Activated gamma-delta T cell (primary cell): ENCODE results near the gene RGR.

Source experiments
- DNase-seq: peaks from one replicate; lab custom pipeline; 2025; lab: John Stamatoyannopoulos, UW

The RGR gene

GRCh38 chr10:84221916-84222315 is 22.9 kb upstream of the RGR start:
- DNase-seq: no peak

GRCh38 chr10:84224411-84225028 is 20.3 kb upstream of the RGR start:
- no peak for DNase-seq

- DNase-seq: no peak
These were observed 19.3 kb upstream of the RGR start, which contains the start of gene LRIT2 for GRCh38 chr10:84225427-84226173. Gene LRIT2 (minus strand): TSS chr10:84225544. CDS start chr10:84225520, 24 bp downstream.

- no peak for DNase-seq
These were observed 18.2 kb upstream of the RGR start for GRCh38 chr10:84226616-84227015.

GRCh38 chr10:84227810-84228209 is 17.0 kb upstream of the RGR start:
- no peak for DNase-seq

- DNase-seq: no peak
These were observed 14.5 kb upstream of the RGR start for GRCh38 chr10:84230359-84230758.

GRCh38 chr10:84232376-84232775 is 12.5 kb upstream of the RGR start:
- no peak for DNase-seq

GRCh38 chr10:84233940-84234339 is 10.9 kb upstream of the RGR start:
- DNase-seq: no peak

- DNase-seq: no peak
These were observed 10.4 kb upstream of the RGR start for GRCh38 chr10:84234479-84234878.

- DNase-seq: no peak
These were observed 9.8 kb upstream of the RGR start for GRCh38 chr10:84235096-84235495.

- DNase-seq: no peak
These were observed 8.1 kb upstream of the RGR start for GRCh38 chr10:84236807-84237198.

- DNase-seq: no peak
These were observed 7.4 kb upstream of the RGR start for GRCh38 chr10:84237199-84238051.

- DNase-seq: no peak
These were observed 5.9 kb upstream of the RGR start for GRCh38 chr10:84238909-84239308.

- no peak for DNase-seq
These were observed 3.6 kb upstream of the RGR start, which contains the start of gene LRIT1 for GRCh38 chr10:84241185-84241790. Gene LRIT1 (minus strand): TSS chr10:84241546. CDS start chr10:84241439, 107 bp downstream.

- no peak for DNase-seq
These were observed 1.1 kb upstream of the RGR start for GRCh38 chr10:84243759-84244158.

GRCh38 chr10:84247496-84247895 is 2.6 kb downstream of the RGR start:
- no peak for DNase-seq

- no peak for DNase-seq
These were observed 3.9 kb downstream of the RGR start for GRCh38 chr10:84248794-84249193.

GRCh38 chr10:84254552-84255478 is 10.0 kb downstream of the RGR start:
- no peak for DNase-seq

- DNase-seq: no peak
These were observed 11.9 kb downstream of the RGR start for GRCh38 chr10:84256510-84257342.
